CD14-positive monocyte (primary cell): Measurements from ENCODE around the gene ST3GAL4. TPM values are rescaled to one million over a fixed set of nuclear protein-coding genes. Genes with fewer than 3 reads are reported as not detected.
"Not testable (repeated sequence)": the region's sequence is repeated elsewhere in the genome, so short reads cannot be mapped to it uniquely, and the experiment has no call there.

Experiments
- DNase-seq, 3 donors: peaks; one replicate each; pipeline ENCODE4 v3.0.0-alpha.2; 2011 to 2022
- H2AFZ ChIP-seq: 2 replicates; pipeline ENCODE4 v1.6.0; 2012; ENCODE audit warnings: mild to moderate bottlenecking, low read depth, low read length, inconsistent platforms; ENCODE audit not compliant: insufficient read depth, poor library complexity, severe bottlenecking
- H3K27ac ChIP-seq, 2 donors: 1 replicate in 1 of 2; 2 replicates in 1 of 2; pipeline ENCODE4 v1.5.1; 2012 to 2013; ENCODE audit warnings: low read length in 2 of 2, control low read depth in 1 of 2, inconsistent platforms in 1 of 2, low read depth in 1 of 2, mild to moderate bottlenecking in 1 of 2
- H3K27me3 ChIP-seq, 2 donors: one replicate each; pipeline versions ENCODE4 v1.6.0 to v1.6.1; 2011 to 2013; ENCODE audit warnings: low read length in 2 of 2; ENCODE audit not compliant: control insufficient read depth in 2 of 2, insufficient read depth in 2 of 2
- H3K36me3 ChIP-seq, 2 donors: replicated peaks in 1 of 2; 1 replicate in 1 of 2; 2 replicates in 1 of 2; pipeline versions ENCODE4 v1.5.1 to v1.6.1; 2012 to 2013; ENCODE audit warnings: low read length in 2 of 2, control low read depth in 1 of 2, inconsistent platforms in 1 of 2, mild to moderate bottlenecking in 1 of 2; ENCODE audit not compliant: insufficient read depth in 2 of 2, control insufficient read depth in 1 of 2
- H3K4me1 ChIP-seq, 2 donors: 1 replicate in 1 of 2; 2 replicates in 1 of 2; pipeline versions ENCODE4 v1.5.1 to v1.6.1; 2012 to 2013; ENCODE audit warnings: low read length in 2 of 2, control low read depth in 1 of 2, inconsistent platforms in 1 of 2, mild to moderate bottlenecking in 1 of 2, moderate library complexity in 1 of 2; ENCODE audit not compliant: insufficient read depth in 2 of 2, control insufficient read depth in 1 of 2
- H3K4me2 ChIP-seq: replicated peaks from 2 replicates; pipeline ENCODE3; 2012; ENCODE audit warnings: low read length, moderate library complexity, mild to moderate bottlenecking; ENCODE audit not compliant: poor library complexity, severe bottlenecking; ENCODE audit errors: extremely low read depth
- H3K4me3 ChIP-seq, 3 experiments: fragments of 200-600 bp in 1 of 3; sonication (generic) in 1 of 3; replicated peaks in 1 of 3; 1 replicate in 2 of 3; 2 replicates in 1 of 3; pipeline ENCODE4 v1.5.1; 2011 to 2013; ENCODE audit warnings: low read length in 3 of 3, mild to moderate bottlenecking in 3 of 3, control low read depth in 2 of 3, low read depth in 2 of 3, inconsistent platforms in 1 of 3, moderate library complexity in 1 of 3
- H3K79me2 ChIP-seq: 2 replicates; pipeline ENCODE4 v1.6.0; 2012; ENCODE audit warnings: mild to moderate bottlenecking, control low read depth, inconsistent platforms, low read length, moderate library complexity; ENCODE audit not compliant: insufficient read depth
- H3K9ac ChIP-seq: 2 replicates; pipeline ENCODE4 v1.6.0; 2017; ENCODE audit warnings: low read length, mild to moderate bottlenecking; ENCODE audit not compliant: insufficient read depth, poor library complexity, severe bottlenecking
- H3K9me3 ChIP-seq, 2 donors: replicated peaks in 1 of 2; 1 replicate in 1 of 2; 2 replicates in 1 of 2; pipeline versions ENCODE4 v1.5.1 to v1.6.1; 2012 to 2013; ENCODE audit warnings: low read length in 2 of 2, control low read depth in 1 of 2; ENCODE audit not compliant: control insufficient read depth in 1 of 2, insufficient read depth in 1 of 2
- H4K20me1 ChIP-seq: 2 replicates; pipeline ENCODE4 v1.6.0; 2012; ENCODE audit warnings: mild to moderate bottlenecking, low read length, control low read depth, moderate library complexity; ENCODE audit not compliant: insufficient read depth
- H3K27ac Mint-ChIP-seq, 7 donors: one replicate each; pipeline ENCODE4 v1.8.0; 2020; ENCODE audit warnings: mild to moderate bottlenecking in 7 of 7, mixed read lengths in 7 of 7, moderate library complexity in 6 of 7, inconsistent platforms in 2 of 7
- H3K27me3 Mint-ChIP-seq, 3 donors: one replicate each; pipeline ENCODE4 v1.8.0; 2021 to 2022; ENCODE audit warnings: low read depth in 3 of 3, mild to moderate bottlenecking in 3 of 3, mixed read lengths in 3 of 3, moderate library complexity in 3 of 3, inconsistent platforms in 1 of 3
- H3K36me3 Mint-ChIP-seq, 2 donors: one replicate each; pipeline ENCODE4 v1.8.0; 2020; ENCODE audit warnings: mixed read lengths in 2 of 2, inconsistent platforms in 1 of 2, mild to moderate bottlenecking in 1 of 2
- H3K4me1 Mint-ChIP-seq: one replicate; pipeline ENCODE4 v1.8.0; 2020; ENCODE audit warnings: mild to moderate bottlenecking, mixed read lengths
- H3K4me3 Mint-ChIP-seq, 2 donors: one replicate each; pipeline ENCODE4 v1.8.0; 2020; ENCODE audit warnings: mild to moderate bottlenecking in 2 of 2, mixed read lengths in 2 of 2, moderate library complexity in 1 of 2
- H3K9me3 Mint-ChIP-seq, 7 donors: one replicate each; pipeline ENCODE4 v1.8.0; 2020 to 2022; ENCODE audit warnings: mixed read lengths in 7 of 7, mild to moderate bottlenecking in 6 of 7, moderate library complexity in 6 of 7, inconsistent platforms in 2 of 7
- WGBS: methylation state at CpG from one replicate; pipeline ENCODE4 v1.1.5; 2013; ENCODE audit warnings: missing lambda C conversion rate; ENCODE audit not compliant: insufficient coverage; 5-methylcytosine and 5-hydroxymethylcytosine counted together
- intact Hi-C, 2 donors: fragments of 100-400 bp; cut with micrococcal nuclease; formaldehyde crosslinking; loops; one replicate each; pipeline versions ENCODE4 v1.15.0 to v1.15.1; 2023
- polyA plus RNA-seq, 3 donors: library from polyadenylated mRNA; depleted of rRNA in 1 of 3; unstranded in 2 of 3; stranded (reverse) in 1 of 3; fragments of 300-500 nt in 2 of 3; fragments of >200 nt in 1 of 3; fragmentation: Illumina TruSeq in 2 of 3; gene quantifications; 1 replicate in 2 of 3; 2 replicates in 1 of 3; pipeline ENCODE4 v1.2.3, GENCODE V29; 2012 to 2021
- TF ChIP-seq, protein P1 (sequence below): fragments of 200-600 bp; IDR thresholded peaks from one replicate; pipeline ENCODE4 v1.8.0; 2022; ENCODE audit warnings: antibody characterized with exemption, mild to moderate bottlenecking

Gene ST3GAL4
- polyA plus RNA-seq, 3 donors: 7.8 to 14.3 (median 10.1) TPM

DNA sequence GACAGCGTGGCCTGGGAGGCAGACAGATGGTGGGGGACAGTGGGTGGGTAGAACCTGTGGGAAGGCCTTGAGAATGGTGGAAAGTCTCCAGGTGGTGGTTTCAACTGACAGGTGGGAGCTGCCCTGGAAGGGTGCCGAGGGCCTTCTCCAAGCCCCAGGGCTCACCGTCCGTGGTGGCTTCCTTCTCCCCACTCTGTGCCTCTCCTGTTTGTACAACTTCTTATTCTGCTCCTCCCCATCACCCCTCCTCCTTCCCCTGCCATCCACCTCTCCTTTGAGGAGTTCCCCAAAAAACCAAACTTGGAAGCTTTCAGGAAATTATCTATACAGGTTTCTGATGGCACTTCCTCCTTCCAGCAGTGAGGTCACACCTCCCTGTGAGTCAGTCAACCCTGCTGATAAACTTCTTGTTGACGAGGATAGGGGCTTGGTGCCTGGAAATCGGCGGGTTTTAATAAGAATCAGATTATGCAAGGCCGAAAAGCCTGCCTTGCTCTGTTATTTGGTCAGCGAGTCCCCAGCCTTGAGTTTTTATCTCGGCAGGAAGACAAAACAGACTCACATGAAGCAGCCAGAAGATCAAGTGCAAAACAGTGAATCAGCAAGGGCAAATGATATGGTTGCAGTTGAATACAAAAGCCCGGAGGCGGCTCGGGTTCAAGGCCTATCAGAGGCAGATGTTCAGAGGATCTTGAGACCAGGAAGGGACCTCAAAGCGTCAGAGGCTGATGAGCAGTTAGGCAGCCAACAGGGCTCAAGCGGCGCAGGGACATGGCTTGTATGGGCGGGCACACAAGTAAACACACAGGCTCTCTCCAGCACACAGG is 9.5 kb upstream of the ST3GAL4 start:
- Mint-ChIP-seq H3K27ac (peak overlapping the region; percentile 83 to 97 (median 93)), H3K27me3 (peaks cover 0 to 6% (median 2%) of the 10 kb centered on the region in 3 donors), H3K9me3 (no peaks in the 10 kb centered on the region), H3K4me1 (peaks cover 42% of the 10 kb centered on the region), H3K4me3 (peak overlapping the region; percentile 1 to 48), H3K36me3 (peaks cover 67 to 81% of the 10 kb centered on the region in 2 donors)
- peaks cover 6% of the 10 kb centered on the region for H4K20me1 ChIP-seq
- H3K9ac ChIP-seq: peak overlapping the region; percentile 59
- H3K4me2 ChIP-seq: peak overlapping the region; percentile 24
- H3K4me1 ChIP-seq: peaks cover 31 to 34% of the 10 kb centered on the region in 2 donors
- H3K27me3 ChIP-seq: no peaks in the 10 kb centered on the region
- H3K79me2 ChIP-seq: peaks cover 48% of the 10 kb centered on the region
- 10% methylated on average over 13 of the region's 17 CpGs for WGBS
- DNase-seq: peak; percentile 88 to 97 (median 89)
- peaks cover 40 to 59% of the 10 kb centered on the region in 2 donors for H3K36me3 ChIP-seq
- H3K27ac ChIP-seq: peak overlapping the region; percentile 75 to 89
- peak overlapping the region in 1 of 3 experiments; percentile 20 for H3K4me3 ChIP-seq
- peak overlapping the region; percentile 46 for H2AFZ ChIP-seq
- intact Hi-C loops: no loop called here
- no peaks in the 10 kb centered on the region for H3K9me3 ChIP-seq
- TF ChIP-seq, protein P1, sequence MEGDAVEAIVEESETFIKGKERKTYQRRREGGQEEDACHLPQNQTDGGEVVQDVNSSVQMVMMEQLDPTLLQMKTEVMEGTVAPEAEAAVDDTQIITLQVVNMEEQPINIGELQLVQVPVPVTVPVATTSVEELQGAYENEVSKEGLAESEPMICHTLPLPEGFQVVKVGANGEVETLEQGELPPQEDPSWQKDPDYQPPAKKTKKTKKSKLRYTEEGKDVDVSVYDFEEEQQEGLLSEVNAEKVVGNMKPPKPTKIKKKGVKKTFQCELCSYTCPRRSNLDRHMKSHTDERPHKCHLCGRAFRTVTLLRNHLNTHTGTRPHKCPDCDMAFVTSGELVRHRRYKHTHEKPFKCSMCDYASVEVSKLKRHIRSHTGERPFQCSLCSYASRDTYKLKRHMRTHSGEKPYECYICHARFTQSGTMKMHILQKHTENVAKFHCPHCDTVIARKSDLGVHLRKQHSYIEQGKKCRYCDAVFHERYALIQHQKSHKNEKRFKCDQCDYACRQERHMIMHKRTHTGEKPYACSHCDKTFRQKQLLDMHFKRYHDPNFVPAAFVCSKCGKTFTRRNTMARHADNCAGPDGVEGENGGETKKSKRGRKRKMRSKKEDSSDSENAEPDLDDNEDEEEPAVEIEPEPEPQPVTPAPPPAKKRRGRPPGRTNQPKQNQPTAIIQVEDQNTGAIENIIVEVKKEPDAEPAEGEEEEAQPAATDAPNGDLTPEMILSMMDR: no peak

DNA sequence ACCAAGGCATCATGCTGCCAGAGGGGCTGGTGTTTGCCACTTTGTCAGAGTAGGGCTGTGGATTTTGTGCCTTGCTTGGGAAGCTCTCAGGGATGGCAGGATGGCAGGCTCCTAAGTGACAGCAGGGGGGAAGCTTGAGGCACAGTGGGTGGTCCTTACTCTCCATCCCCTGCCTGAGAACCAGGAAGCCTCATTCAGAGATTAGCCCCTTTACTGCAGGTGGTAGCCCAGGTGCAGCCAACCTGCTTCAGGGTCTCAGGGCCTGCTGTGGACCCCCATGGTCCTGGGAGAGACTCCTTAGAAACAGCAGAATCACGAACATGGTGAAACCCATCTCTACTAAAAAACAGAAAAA is 8.9 kb upstream of the ST3GAL4 start:
- Histone ChIP-seq H3K4me3 (peak overlapping the region in 1 of 3 experiments; percentile 7), H3K4me2 (no peak overlapping the region), H3K79me2 (peaks cover 54% of the 10 kb centered on the region), H3K36me3 (peaks cover 37 to 53% of the 10 kb centered on the region in 2 donors), H2AFZ (peak overlapping the region; percentile 46), H4K20me1 (peaks cover 6% of the 10 kb centered on the region), H3K9me3 (no peaks in the 10 kb centered on the region), H3K4me1 (peaks cover 34 to 38% of the 10 kb centered on the region in 2 donors), H3K9ac (peak overlapping the region; percentile 59), H3K27me3 (no peaks in the 10 kb centered on the region), H3K27ac (peak overlapping the region; percentile 75 to 89)
- intact Hi-C loops: no loop called here
- peaks cover 42% of the 10 kb centered on the region for H3K4me1 Mint-ChIP-seq
- no peak for DNase-seq
- peaks cover 0 to 6% (median 2%) of the 10 kb centered on the region in 3 donors for H3K27me3 Mint-ChIP-seq
- H3K27ac Mint-ChIP-seq: peak overlapping the region; percentile 83 to 97 (median 93)
- no CpG with 5 or more reads among the region's 1 CpG for WGBS
- H3K36me3 Mint-ChIP-seq: peaks cover 61 to 75% of the 10 kb centered on the region in 2 donors
- no peaks in the 10 kb centered on the region for H3K9me3 Mint-ChIP-seq
- no peak overlapping the region for H3K4me3 Mint-ChIP-seq
- TF ChIP-seq, protein P1: no peak

DNA sequence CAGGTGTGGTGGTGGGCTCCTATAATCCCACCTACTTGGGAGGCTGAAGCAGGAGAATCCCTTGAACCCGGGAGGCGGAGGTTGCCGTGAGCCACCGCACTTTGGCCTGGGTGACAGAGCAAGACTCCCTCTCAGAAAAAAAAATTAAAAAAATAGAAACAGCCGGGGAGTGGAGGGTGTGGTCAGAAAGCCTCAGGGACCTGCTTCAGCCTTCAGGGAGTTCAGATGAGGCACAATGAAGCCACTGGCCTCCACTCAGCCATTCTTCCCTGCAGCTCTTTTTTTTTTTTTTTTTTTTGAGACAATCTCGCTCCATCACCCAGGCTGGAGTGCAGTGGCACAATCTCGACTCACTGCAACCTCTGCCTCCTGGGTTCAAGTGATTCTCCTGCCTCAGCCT is 8.5 kb upstream of the ST3GAL4 start:
- H3K79me2 ChIP-seq: peaks cover 58% of the 10 kb centered on the region
- H4K20me1 ChIP-seq, DNase-seq, H3K4me2 ChIP-seq, H3K9ac ChIP-seq, intact Hi-C loops, H3K27me3 ChIP-seq, H3K4me3 Mint-ChIP-seq, H3K9me3 Mint-ChIP-seq, H3K4me3 ChIP-seq, H3K27me3 Mint-ChIP-seq, H3K9me3 ChIP-seq, H2AFZ ChIP-seq: not testable (repeated sequence)
- H3K4me1 ChIP-seq: peaks cover 34 to 38% of the 10 kb centered on the region in 2 donors
- no CpG with 5 or more reads among the region's 7 CpGs for WGBS
- H3K27ac ChIP-seq: peak overlapping the region; percentile 75 to 89
- peaks cover 57 to 71% of the 10 kb centered on the region in 2 donors for H3K36me3 Mint-ChIP-seq
- peak overlapping the region; percentile 68 to 97 (median 91) for H3K27ac Mint-ChIP-seq
- peaks cover 42% of the 10 kb centered on the region for H3K4me1 Mint-ChIP-seq
- H3K36me3 ChIP-seq: peaks cover 36 to 50% of the 10 kb centered on the region in 2 donors
